Effector CD8-positive, alpha-beta T cell (primary cell): ENCODE measurements around the gene ETAA1.

Source experiments
- DNase-seq: peaks from one replicate; lab custom pipeline; 2025; lab: John Stamatoyannopoulos, UW
- total RNA-seq, 4 experiments: gene quantifications; one replicate each; lab custom pipeline; 2026; lab: John Stamatoyannopoulos, UW

The ETAA1 gene
- 30.4 to 32.7 (median 32.3) reads per million in 4 experiments for total RNA-seq

- peak; percentile 88 for DNase-seq
Measured at GRCh38 chr2:67397143-67397986, at the start of gene ETAA1. Gene ETAA1 (plus strand): TSS chr2:67397333. CDS start chr2:67397449, 116 bp downstream.

- no peak for DNase-seq
Measured at GRCh38 chr2:67366832-67367412, 30.2 kb upstream of the ETAA1 start.

DNA sequence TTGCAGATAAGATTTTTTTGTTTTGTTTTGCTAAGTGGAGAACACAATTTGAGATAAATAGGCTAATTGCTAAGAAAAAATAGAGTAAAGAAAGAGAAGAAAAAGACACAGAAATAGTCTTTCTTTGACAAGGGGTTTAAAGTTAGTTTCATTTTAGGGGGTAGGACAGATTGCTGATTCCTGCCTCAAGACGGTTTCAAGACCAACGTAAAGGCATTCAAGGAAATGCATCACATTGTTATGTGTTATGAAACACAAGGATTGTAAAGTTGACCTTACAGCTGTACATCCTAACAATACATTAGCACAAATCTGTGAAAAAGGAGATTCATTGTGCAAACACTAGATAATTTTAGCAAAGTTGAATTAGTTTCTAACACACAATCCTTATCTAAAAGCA, 22.7 kb upstream of the ETAA1 start:
- no peak for DNase-seq

DNA sequence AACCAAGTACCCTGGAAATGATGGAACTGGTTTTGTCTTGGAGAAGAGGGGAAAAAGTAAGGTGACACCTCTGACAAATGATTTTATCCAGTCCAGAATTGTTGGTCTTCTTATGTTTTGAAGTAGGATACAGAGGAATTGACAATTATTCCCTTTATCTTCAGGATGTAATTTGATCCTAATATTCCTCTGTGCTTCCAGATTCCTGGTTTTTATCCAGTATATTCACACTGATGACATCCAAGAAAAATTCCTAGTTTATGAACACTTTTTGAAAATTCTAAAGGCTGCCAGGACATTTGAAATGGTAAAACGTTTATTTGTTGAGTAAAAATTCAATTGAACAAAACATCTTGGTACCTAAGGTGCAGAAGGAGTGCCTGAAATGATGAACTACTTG, 22.2 kb upstream of the ETAA1 start:
- DNase-seq: no peak

DNA sequence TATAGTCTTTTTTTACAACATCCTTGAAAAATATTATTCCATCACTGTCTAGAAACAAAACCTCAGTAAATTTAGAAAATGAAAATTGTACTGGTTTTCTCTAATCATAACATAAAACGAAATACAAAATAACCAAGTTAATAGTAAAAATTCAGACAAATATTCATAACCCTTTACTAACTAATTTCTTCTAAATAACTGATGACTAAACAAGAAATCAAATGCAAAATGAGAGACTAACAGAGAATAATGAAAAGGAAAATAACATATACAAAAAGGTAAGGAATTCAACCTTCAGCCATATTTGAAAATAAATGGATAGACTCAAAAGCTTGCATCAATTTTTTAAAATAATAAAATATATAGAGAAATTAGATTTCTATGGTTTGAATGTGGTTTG, 18.6 kb upstream of the ETAA1 start:
- DNase-seq: no peak

- DNase-seq: no peak
Measured at GRCh38 chr2:67379048-67379447, 18.1 kb upstream of the ETAA1 start.

DNA sequence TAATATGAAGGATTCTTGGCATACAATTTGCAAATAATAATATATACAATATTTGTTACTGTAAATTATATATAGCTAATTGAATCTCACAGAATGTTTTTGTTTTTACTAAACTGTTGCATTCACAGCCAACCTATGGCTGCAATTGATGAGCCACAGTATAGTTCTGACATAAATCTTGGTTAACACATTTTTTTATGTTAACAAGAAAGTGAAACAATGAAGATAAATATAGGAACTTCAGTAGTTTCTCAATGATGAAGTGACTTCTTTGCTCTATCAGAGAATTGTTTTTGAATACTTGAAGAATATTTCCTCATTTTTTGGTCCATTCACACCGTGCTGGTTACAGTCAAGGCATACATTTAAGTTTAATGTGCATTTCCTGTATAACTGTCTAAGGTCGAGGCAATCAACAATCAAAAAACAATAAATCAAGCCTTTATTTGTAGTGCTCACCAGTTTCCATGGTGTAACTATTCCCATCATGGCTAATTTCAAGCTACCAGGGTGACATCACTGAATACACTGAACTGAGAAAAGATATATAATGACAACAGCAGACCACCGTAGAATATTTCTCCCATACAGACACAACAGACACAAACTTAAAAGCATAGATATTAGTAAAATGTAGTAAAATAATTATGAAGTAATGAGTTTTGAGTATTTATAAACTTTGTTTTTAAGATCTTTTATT, 12.9 kb upstream of the ETAA1 start:
- no peak for DNase-seq

GRCh38 chr2:67388680-67389079, 8.5 kb upstream of the ETAA1 start:
- no peak for DNase-seq

- no peak for DNase-seq
Measured at GRCh38 chr2:67389286-67389685, 7.8 kb upstream of the ETAA1 start.

GRCh38 chr2:67389788-67390187, 7.3 kb upstream of the ETAA1 start:
- no peak for DNase-seq

- no peak for DNase-seq
Measured at GRCh38 chr2:67393237-67393636, 3.9 kb upstream of the ETAA1 start.

DNA sequence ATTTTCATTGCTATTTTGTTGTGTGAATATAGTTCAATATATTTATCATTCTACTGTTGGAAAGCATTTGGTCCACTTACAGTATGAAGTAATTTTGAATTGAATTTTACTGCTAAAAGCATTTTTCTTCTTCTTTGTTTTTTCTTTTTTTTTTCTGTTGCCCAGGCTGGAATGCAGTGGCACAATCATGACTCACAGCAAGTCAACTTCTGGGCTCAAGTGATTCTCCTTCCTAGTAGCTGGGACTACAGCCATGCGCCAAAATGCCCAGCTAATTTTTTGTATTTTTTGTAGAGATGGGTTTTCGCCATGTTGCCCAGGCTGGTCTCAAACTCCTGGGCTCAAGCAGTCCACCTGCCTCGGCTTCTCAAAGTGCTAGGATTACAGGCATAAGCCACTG, 2.4 kb upstream of the ETAA1 start:
- DNase-seq: no peak

GRCh38 chr2:67399144-67399543, 2.0 kb downstream of the ETAA1 start:
- DNase-seq: no peak

- DNase-seq: no peak
Measured at GRCh38 chr2:67399831-67400489, 2.8 kb downstream of the ETAA1 start.

- DNase-seq: no peak
Measured at GRCh38 chr2:67400560-67401485, 3.7 kb downstream of the ETAA1 start.

DNA sequence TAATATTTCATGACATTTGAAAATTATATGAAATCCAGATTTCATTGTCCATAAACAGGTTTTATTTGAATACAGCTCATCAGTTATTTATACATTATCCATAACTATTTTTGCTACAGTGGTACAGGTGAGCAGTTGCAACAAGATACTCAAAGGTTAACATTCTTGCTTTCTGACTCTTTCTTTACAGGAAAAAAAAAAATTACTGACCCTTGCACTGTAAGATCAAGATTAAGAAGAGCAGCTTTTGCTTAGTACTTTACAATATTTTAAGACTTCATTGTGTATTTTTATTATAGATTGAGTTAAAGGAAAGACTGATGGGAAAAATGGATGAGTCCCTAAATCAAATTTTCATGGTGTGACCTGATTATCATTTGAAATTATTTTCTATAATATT, 11.2 kb downstream of the ETAA1 start:
- DNase-seq: no peak

DNA sequence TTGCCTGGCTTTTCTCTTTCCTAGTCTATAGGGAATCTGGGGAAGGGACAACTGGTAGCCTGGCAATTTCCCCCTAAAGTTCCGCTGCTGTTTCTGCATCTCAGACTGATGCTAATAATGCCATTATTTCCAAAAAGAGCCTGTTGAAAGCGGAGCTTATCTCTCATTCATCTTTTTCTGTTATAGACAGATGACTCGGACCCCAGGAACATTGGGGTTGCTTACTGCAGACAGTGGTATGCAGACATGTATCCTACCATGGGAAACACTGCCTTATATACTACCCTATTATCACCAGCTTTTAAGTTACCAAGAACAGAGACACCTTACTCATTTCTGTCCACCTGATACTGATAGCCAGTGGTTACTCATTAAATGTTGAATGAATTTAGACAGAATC, 15.3 kb downstream of the ETAA1 start:
- no peak for DNase-seq

GRCh38 chr2:67414867-67415266, 17.7 kb downstream of the ETAA1 start:
- no peak for DNase-seq

- no peak for DNase-seq
Measured at GRCh38 chr2:67416136-67416535, 19.0 kb downstream of the ETAA1 start.

DNA sequence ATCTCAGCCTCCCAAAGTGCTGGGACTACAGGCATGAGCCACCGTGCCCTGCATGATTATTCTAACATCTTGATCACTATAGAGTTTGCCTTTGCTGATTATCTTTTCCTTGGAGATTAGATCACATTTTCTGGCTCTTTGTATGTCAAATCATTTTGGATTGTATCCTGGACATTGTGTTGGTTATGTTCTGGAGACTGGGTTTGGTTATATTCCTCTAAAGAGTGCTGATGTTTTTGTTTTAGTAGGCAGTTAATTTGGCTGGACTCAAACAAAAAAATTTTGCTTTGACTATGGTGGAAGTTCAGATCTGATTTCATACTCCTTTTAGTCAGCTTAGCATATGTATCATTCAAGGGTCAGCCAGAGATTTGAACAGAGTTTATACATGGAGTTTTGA, 26.4 kb downstream of the ETAA1 start:
- no peak for DNase-seq

DNA sequence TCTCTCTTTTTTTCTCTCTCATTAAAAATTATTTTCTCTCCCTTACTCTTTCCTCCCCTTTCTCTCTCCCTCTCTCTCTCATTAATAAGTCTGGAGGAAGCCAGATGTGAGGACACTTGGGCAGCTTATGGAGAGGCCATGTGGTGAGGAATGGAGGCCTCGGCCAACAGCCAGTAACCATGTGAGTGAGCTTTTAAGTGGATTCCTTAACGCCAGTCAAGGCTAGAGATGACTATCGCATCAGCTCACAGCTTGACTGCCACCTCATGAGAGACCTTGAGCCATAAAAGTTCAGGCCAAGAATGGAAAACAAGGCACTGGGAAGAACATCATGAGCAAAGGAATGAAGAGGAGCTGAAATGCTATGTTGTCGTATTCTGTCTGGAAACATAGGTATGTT, 39.1 kb downstream of the ETAA1 start:
- no peak for DNase-seq
